ENCODE results near the gene MCM3.

The MCM3 gene

GRCh38 chr6:52285177-52286068, 881 bp upstream of the MCM3 start:
- Histone ChIP-seq H3K4me1 (peaks cover 8% of the 10 kb centered on the region), H3K27me3 (no peaks in the 10 kb centered on the region), H3K36me3 (peaks cover 35% of the 10 kb centered on the region), H3K9me3 (no peaks in the 10 kb centered on the region), H3K4me3 (ENCODE audit: low read depth, low read length) (peak overlapping the region; percentile 67)
- DNase-seq: no peak
- TF ChIP-seq, protein P1, sequence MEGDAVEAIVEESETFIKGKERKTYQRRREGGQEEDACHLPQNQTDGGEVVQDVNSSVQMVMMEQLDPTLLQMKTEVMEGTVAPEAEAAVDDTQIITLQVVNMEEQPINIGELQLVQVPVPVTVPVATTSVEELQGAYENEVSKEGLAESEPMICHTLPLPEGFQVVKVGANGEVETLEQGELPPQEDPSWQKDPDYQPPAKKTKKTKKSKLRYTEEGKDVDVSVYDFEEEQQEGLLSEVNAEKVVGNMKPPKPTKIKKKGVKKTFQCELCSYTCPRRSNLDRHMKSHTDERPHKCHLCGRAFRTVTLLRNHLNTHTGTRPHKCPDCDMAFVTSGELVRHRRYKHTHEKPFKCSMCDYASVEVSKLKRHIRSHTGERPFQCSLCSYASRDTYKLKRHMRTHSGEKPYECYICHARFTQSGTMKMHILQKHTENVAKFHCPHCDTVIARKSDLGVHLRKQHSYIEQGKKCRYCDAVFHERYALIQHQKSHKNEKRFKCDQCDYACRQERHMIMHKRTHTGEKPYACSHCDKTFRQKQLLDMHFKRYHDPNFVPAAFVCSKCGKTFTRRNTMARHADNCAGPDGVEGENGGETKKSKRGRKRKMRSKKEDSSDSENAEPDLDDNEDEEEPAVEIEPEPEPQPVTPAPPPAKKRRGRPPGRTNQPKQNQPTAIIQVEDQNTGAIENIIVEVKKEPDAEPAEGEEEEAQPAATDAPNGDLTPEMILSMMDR (IDR thresholded peaks at IDR 0.05; ENCODE audit: low read depth, low read length): peak; percentile 28

DNA sequence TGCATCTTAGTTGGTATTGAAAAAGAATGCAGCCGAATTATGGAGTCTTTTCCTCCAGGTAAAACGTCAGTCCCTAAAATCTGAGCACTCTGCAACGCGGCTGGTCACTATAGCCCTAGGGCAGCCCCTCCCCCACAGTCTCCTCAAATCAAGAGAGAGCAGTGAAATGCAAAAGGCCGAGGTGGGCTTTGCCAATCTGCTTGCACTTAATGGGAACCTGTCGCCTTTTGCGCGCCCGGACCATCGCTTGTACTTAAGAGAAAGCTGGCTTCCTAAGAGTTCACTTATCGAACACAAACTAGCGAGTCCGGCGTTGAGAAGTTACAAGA, 447 bp downstream of the MCM3 start:
- no peaks in the 10 kb centered on the region for H3K9me3 ChIP-seq
- peaks cover 48% of the 10 kb centered on the region for H3K36me3 ChIP-seq
- peak; percentile 88 for DNase-seq
- no peaks in the 10 kb centered on the region for H3K27me3 ChIP-seq
- H3K4me3 ChIP-seq (ENCODE audit: low read depth, low read length): peak overlapping the region; percentile 94
- peaks cover 8% of the 10 kb centered on the region for H3K4me1 ChIP-seq
- TF ChIP-seq, protein P1 (IDR thresholded peaks at IDR 0.05; ENCODE audit: low read depth, low read length): no peak

DNA sequence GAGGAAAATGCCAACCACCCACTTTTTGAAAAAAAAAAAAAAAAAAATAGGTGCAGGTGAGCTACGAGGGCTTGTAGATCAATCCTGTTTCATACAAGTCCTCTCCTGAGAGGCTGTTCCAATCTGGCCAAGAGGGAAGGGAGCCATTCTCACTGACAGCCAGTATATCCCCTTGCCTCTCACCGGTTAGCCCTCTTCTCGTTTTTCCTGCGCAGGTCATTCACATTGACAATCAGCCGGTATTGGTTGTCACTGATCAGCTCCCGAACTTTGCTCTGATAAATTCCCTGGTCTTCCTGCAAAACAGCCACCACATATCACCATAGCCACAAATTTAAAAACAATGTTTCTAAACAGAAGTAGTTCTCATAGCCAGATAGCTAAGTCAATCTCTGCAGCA, 1.4 kb downstream of the MCM3 start:
- DNase-seq: no peak
- no peaks in the 10 kb centered on the region for H3K9me3 ChIP-seq
- peaks cover 58% of the 10 kb centered on the region for H3K36me3 ChIP-seq

GRCh38 chr6:52276130-52276529, 8.4 kb downstream of the MCM3 start:
- H3K4me1 ChIP-seq: no peaks in the 10 kb centered on the region
- no peak overlapping the region for H3K4me3 ChIP-seq (ENCODE audit: low read depth, low read length)
- TF ChIP-seq, protein P1 (IDR thresholded peaks at IDR 0.05; ENCODE audit: low read depth, low read length): no peak
- peaks cover 98% of the 10 kb centered on the region for H3K36me3 ChIP-seq
- DNase-seq: no peak
- no peaks in the 10 kb centered on the region for H3K27me3 ChIP-seq
- H3K9me3 ChIP-seq: no peaks in the 10 kb centered on the region

More for the DNA sequence above, 1.4 kb downstream of the MCM3 start:
- Histone ChIP-seq H3K27me3 (no peaks in the 10 kb centered on the region), H3K4me3 (ENCODE audit: low read depth, low read length) (peak overlapping the region; percentile 94), H3K4me1 (peaks cover 8% of the 10 kb centered on the region)
- TF ChIP-seq, protein P1 (IDR thresholded peaks at IDR 0.05; ENCODE audit: low read depth, low read length): no peak

GRCh38 chr6:52271852-52272460, 12.6 kb downstream of the MCM3 start:
- TF ChIP-seq, protein P1 (IDR thresholded peaks at IDR 0.05; ENCODE audit: low read depth, low read length): no peak
- H3K36me3 ChIP-seq: peaks cover 97% of the 10 kb centered on the region
- H3K4me3 ChIP-seq (ENCODE audit: low read depth, low read length): no peak overlapping the region
- H3K4me1 ChIP-seq: no peaks in the 10 kb centered on the region
- no peak for DNase-seq
- no peaks in the 10 kb centered on the region for H3K9me3 ChIP-seq
- H3K27me3 ChIP-seq: no peaks in the 10 kb centered on the region
